DOHH2 (cell line): ENCODE data around the gene GPR108.
A peak's percentile ranks its signal among the peaks of the same experiment; 100 is the strongest.
"Not testable (repeated sequence)": the region's sequence is repeated elsewhere in the genome, so short reads cannot be mapped to it uniquely, and the experiment has no call there.

Experiments
- H3F3A ChIP-seq: fragments of 200-600 bp; sonication (generic), shearing (Covaris generic); 2 replicates; pipeline ENCODE4 v1.6.0; 2016; ENCODE audit warnings: antibody characterized with exemption, mild to moderate bottlenecking; ENCODE audit not compliant: control insufficient read depth, insufficient read depth
- H3K27ac ChIP-seq: fragments of 200-600 bp; sonication (generic); 2 replicates; pipeline ENCODE4 v1.5.1; 2014; ENCODE audit warnings: low read depth, mild to moderate bottlenecking, low read length, moderate library complexity
- H3K27me3 ChIP-seq: fragments of 200-600 bp; sonication (generic); 2 replicates; pipeline ENCODE4 v1.6.1; 2014; ENCODE audit warnings: mild to moderate bottlenecking, low read length, mixed read lengths; ENCODE audit not compliant: control insufficient read depth
- H3K36me3 ChIP-seq: fragments of 200-600 bp; sonication (generic); 2 replicates; pipeline ENCODE4 v1.6.1; 2014; ENCODE audit warnings: mild to moderate bottlenecking, low read length, moderate library complexity, mixed read lengths; ENCODE audit not compliant: control insufficient read depth
- H3K4me1 ChIP-seq: fragments of 200-600 bp; sonication (generic); 2 replicates; pipeline ENCODE4 v1.6.1; 2014; ENCODE audit warnings: mild to moderate bottlenecking, low read length, mixed read lengths; ENCODE audit not compliant: control insufficient read depth
- H3K4me2 ChIP-seq: fragments of 200-600 bp; sonication (generic); 2 replicates; pipeline ENCODE4 v1.6.0; 2014; ENCODE audit warnings: mild to moderate bottlenecking, low read length, moderate library complexity
- H3K4me3 ChIP-seq: fragments of 200-600 bp; sonication (generic); 2 replicates; pipeline ENCODE4 v1.5.1; 2014; ENCODE audit warnings: mild to moderate bottlenecking, low read length, mixed read lengths
- H3K79me2 ChIP-seq: fragments of 200-600 bp; sonication (generic); 2 replicates; pipeline ENCODE4 v1.6.1; 2014; ENCODE audit warnings: mild to moderate bottlenecking, low read length, mixed read lengths; ENCODE audit not compliant: control insufficient read depth
- H3K9me2 ChIP-seq: fragments of 200-600 bp; sonication (generic); replicated peaks from 2 replicates; pipeline ENCODE4 v1.6.1; 2014; ENCODE audit warnings: mild to moderate bottlenecking, low read length, mixed read lengths; ENCODE audit not compliant: control insufficient read depth
- H3K9me3 ChIP-seq: fragments of 200-600 bp; sonication (generic); 2 replicates; pipeline ENCODE4 v1.6.1; 2014; ENCODE audit warnings: antibody characterized with exemption, low read length, mixed read lengths; ENCODE audit not compliant: control insufficient read depth, insufficient read depth
- H4K20me1 ChIP-seq: fragments of 200-600 bp; sonication (generic); 2 replicates; pipeline ENCODE4 v1.6.0; 2014; ENCODE audit warnings: low read depth, mild to moderate bottlenecking, antibody characterized with exemption, low read length, moderate library complexity; ENCODE audit not compliant: control insufficient read depth, insufficient read depth
- CTCF ChIP-seq: fragments of 200-600 bp; sonication (generic); IDR thresholded peaks from one replicate; pipeline ENCODE4 v1.5.1; 2014; ENCODE audit warnings: antibody characterized with exemption, mild to moderate bottlenecking, low read depth, low read length; ENCODE audit not compliant: poor library complexity, severe bottlenecking
- EZH2phosphoT487 ChIP-seq: fragments of 200-600 bp; sonication (generic); IDR thresholded peaks from 2 replicates; pipeline ENCODE4 v1.6.1; 2017; ENCODE audit warnings: borderline replicate concordance, mild to moderate bottlenecking, antibody characterized with exemption, low read length, moderate library complexity, mixed read lengths

The GPR108 gene

GRCh38 chr19:6767081-6767356 is 29.6 kb upstream of the GPR108 start:
- Histone ChIP-seq H4K20me1 (no peaks in the 10 kb centered on the region), H3K36me3 (no peaks in the 10 kb centered on the region), H3K9me2 (no peaks in the 10 kb centered on the region), H3K27ac (peak overlapping the region; percentile 29), H3F3A (peaks cover 6% of the 10 kb centered on the region), H3K4me2 (peak overlapping the region; percentile 75), H3K9me3 (no peaks in the 10 kb centered on the region), H3K79me2 (peaks cover 7% of the 10 kb centered on the region; the same call in 1 of the 2 replicates), H3K27me3 (no peaks in the 10 kb centered on the region), H3K4me3 (peak overlapping the region; percentile 78), H3K4me1 (peaks cover 31% of the 10 kb centered on the region)
- TF ChIP-seq CTCF (no peak), EZH2phosphoT487 (no peak)

DNA sequence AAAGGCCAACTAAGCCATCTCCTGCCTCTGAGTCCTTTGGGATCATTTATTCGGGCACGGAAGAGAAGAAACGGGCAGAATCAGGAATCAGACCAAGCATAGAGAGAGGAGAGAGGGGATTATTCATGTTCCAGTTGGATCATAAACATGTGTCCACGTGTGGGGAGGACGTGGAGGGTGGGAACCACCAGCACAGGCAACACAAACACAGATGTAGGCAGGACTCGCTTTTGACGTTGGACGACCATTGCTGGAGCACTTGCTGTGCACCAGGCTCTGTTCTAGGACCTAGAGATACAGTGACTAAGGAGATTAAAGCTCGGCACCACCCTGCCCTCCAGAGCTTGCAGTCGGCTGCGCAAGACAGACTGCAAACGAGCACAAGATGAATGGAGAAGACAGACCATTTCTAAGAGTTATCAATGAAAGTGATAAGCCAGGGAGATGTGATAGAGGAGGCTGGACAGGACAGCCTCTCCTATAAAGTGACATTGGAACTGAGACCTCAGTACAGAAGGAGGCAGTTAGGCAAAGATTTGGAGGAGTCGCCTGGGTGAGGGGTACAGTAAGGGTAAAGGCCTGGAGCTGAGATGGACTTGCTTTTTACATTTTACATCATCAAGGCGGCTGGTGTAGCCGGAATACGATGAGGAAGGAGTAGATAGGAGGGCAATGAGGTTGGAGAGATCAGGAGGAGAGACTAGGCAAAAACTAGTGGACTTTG is 29.1 kb upstream of the GPR108 start:
- Histone ChIP-seq H3K79me2 (peaks cover 7% of the 10 kb centered on the region; the same call in 1 of the 2 replicates), H3K9me3 (no peaks in the 10 kb centered on the region), H3K4me2 (peak overlapping the region; percentile 75), H4K20me1 (no peaks in the 10 kb centered on the region), H3K9me2 (no peaks in the 10 kb centered on the region), H3K36me3 (no peaks in the 10 kb centered on the region; the same call in 1 of the 2 replicates), H3K27me3 (no peaks in the 10 kb centered on the region), H3K27ac (peak overlapping the region; percentile 29), H3K4me3 (peak overlapping the region; percentile 78), H3F3A (peaks cover 6% of the 10 kb centered on the region), H3K4me1 (peaks cover 29% of the 10 kb centered on the region)
- no peak for TF ChIP-seq CTCF
- TF ChIP-seq EZH2phosphoT487: no peak

DNA sequence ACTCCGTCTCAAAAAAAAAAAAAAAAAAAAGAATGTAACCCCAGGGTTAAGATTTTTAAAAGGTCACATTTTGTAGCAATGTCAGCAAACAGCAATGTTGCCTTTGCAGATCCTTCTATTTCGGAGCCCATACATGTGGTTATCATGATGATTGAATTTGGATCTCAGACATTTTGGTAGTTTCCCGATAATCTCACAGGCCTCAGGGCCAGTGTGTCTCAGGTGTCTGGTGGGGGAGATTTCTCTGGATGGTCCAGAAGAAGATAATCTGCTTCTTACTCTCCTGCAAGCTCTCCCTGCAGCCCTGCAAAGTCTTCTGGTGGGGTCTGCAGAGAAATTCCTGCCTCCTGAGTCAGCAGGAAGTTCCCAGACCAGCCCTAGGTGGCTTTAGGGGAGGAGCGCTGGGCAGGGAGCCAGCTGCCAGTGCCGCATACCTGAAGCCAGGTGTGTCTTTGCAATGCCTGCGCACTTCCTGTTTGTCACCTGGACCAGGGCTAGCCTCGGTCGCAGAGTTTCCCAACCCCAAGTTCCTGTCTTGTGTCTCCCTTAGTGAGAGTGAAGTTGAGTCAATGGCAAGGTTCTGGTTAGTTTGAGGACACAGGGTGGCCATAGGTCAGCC is 28.5 kb upstream of the GPR108 start:
- H3K4me2 ChIP-seq: peak overlapping the region; percentile 75
- H3K79me2 ChIP-seq: peaks cover 7% of the 10 kb centered on the region; the same call in 1 of the 2 replicates
- peaks cover 4% of the 10 kb centered on the region; the same call in 1 of the 2 replicates for H3K9me3 ChIP-seq
- H3K27me3 ChIP-seq: no peaks in the 10 kb centered on the region
- peaks cover 6% of the 10 kb centered on the region for H3F3A ChIP-seq
- H3K36me3 ChIP-seq: peaks cover 4% of the 10 kb centered on the region
- TF ChIP-seq CTCF: no peak
- no peak for TF ChIP-seq EZH2phosphoT487
- H3K27ac ChIP-seq: no peak overlapping the region
- H3K4me1 ChIP-seq: peaks cover 32% of the 10 kb centered on the region
- no peaks in the 10 kb centered on the region for H3K9me2 ChIP-seq
- H3K4me3 ChIP-seq: peak overlapping the region; percentile 78
- no peaks in the 10 kb centered on the region for H4K20me1 ChIP-seq

- peaks cover 17% of the 10 kb centered on the region for H3K4me1 ChIP-seq
- not testable (repeated sequence) for H3F3A ChIP-seq, H3K36me3 ChIP-seq, H3K27ac ChIP-seq, H3K9me2 ChIP-seq, H4K20me1 ChIP-seq, H3K9me3 ChIP-seq, H3K27me3 ChIP-seq, H3K4me2 ChIP-seq, H3K79me2 ChIP-seq, H3K4me3 ChIP-seq
Observed at GRCh38 chr19:6762253-6762797, 24.9 kb upstream of the GPR108 start.
